GM18858 (cell line): ENCODE results near the gene FLYWCH1.
"Not testable (repeated sequence)": the region's sequence is repeated elsewhere in the genome, so short reads cannot be mapped to it uniquely, and the experiment has no call there.

ENCODE experiments used
- ATAC-seq: cut with Tn5 transposase; IDR thresholded peaks from one replicate; pipeline ENCODE4 v1.9.1; 2021; ENCODE audit not compliant: unreplicated experiment

The FLYWCH1 gene

GRCh38 chr16:2925951-2926649, 14.4 kb downstream of the FLYWCH1 start:
- ATAC-seq = no peak

DNA sequence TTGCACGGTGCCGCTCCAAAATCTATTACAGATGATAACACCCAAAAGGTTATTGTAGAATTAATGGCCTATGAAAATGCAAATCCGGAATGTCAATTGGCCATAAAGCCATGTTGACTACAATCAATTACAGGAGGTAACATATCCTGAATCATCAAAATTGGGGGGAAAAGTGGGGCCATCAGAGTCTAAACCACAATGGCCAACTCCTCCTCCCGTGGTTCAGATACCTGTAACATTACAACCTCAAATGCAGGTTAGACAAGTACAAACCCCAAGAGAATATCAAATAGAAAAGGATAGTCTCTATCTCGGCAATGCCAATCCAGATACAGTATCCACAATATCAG, 14.9 kb downstream of the FLYWCH1 start:
- ATAC-seq = no peak

DNA sequence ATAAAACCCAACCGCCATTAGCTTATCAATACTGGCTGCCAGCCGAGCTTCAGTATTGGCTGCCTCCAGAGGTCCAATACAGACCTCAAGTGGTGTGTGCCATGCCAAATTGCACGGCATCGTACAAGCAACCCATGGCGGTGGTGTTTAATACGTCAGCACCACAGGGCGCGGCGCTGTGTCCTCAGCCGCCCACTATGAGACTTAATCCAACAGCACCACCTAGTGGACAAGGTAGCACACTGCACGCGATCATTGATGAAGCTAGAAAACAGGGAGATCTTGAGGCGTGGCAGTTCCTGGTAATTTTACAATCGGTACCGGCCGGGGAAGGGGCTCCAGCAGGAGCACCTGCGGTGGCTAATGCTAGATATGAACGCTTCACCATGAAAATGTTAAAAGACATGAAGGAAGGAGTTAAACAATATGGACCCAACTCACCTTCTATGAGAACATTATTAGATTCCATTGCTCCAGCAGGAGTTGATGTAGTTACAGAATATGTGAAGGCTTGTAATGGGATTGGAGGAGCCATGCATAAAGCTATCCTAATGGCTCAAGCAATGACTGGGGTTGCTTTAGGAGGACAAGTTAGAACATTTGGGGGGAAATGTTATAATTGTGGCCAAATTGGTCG, 15.4 kb downstream of the FLYWCH1 start:
- no peak for ATAC-seq

- ATAC-seq = not testable (repeated sequence)
These were observed 16.4 kb downstream of the FLYWCH1 start for GRCh38 chr16:2928151-2928550.

DNA sequence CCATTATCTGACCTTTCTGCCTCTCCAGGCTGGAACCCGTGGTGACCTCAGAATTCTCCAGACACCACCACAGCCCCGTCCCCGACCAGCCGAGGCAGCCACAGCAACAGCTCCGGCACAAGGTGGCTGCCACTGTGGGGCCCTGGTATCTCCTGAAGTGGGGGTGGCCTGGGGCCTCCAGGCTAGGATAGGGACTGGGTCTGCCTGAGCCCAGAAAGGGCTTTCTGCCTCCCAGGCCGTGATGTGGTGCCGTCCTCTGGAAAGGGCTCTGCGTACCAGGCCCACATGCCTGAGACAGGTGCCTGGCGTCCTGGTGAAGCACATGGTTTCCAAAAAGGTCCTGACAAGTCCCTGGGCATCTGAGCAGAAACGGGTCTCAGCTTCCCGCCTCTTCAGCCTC, 17.1 kb downstream of the FLYWCH1 start:
- ATAC-seq = no peak

GRCh38 chr16:2929693-2930092, 18.0 kb downstream of the FLYWCH1 start:
- ATAC-seq = no peak

DNA sequence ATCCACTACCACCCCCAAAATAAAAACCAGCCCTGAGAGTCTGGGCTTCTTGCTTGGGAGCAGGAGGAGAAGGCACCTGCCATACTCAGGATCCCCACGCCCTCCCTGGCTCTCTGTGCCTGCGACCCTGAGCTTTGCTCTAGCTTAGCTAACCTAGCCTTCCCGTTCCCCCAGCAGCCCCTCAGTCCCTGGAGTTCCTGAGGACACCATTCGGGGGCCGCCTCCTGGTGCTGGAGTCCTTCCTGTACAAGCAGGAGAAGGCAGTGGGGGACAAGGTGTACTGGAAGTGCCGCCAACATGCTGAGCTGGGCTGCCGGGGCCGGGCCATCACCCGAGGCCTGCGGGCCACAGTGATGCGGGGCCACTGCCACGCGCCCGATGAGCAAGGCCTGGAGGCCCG, 18.5 kb downstream of the FLYWCH1 start:
- no peak for ATAC-seq

DNA sequence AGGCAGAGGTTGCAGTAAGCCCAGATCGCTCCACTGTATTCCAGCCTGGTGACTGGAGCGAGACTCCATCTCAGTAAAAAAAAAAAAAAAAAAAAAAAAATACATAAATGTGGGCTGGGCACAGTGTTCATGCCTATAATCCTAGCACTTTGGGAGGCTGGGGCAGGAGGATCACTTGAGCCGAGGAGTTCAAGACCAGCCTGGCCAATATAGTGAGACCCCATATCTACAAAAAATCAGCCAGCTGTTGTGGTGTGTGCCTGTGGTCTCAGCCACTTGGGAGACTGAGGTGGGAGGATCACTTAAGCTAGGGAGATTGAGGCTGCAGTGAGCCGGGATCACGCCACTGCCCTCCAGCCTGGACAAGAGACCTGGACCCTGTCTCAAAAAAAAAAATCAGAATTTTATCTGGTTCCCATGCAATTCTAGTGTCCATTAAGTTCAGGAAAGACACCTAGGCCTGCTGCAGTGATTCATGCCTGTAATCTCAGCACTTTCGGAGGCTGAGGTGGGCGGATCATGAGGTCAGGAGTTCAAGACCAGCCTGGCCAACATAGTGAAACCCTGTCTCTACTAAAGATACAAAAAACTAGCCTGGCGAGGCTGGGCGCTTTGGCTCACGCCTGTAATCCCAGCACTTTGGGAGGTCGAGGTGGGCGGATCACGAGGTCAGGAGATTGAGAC, 19.6 kb downstream of the FLYWCH1 start:
- ATAC-seq = not testable (repeated sequence)

GRCh38 chr16:2933136-2933535, 21.4 kb downstream of the FLYWCH1 start:
- ATAC-seq = no peak

DNA sequence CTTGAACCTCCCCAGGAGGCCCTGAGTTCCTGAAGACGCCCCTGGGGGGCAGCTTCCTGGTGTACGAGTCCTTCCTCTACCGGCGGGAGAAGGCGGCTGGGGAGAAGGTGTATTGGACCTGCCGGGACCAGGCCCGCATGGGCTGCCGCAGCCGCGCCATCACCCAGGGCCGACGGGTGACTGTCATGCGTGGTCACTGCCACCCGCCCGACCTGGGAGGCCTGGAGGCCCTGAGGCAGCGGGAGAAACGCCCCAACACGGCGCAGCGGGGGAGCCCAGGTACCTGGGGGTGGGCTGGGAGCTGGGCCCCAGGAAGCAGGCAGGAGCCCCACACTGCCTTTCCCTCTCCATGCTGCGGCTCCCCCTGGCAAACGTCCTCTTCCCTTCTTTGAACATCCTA, 22.0 kb downstream of the FLYWCH1 start:
- ATAC-seq = no peak

DNA sequence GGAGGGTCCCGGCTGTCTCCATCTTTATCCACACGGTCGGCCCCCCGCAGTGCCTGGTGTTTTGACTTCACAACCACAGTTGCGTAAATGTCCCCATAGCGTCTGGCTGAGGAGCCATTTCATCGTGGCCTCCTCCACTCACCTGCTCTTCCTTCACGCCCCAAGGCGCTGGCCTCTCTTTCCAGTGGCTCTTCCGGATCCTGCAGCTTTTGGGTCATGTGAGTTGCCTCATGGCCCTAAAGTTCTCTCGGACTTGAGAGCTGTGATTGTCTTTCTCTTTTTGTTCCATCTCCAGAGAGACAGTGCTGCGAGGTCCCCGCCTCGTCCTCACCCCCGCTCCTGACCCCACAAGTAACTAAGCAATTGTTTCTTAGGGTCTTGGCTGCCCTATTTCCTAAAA, 22.7 kb downstream of the FLYWCH1 start:
- ATAC-seq = no peak

GRCh38 chr16:2936436-2937011, 24.8 kb downstream of the FLYWCH1 start:
- no peak for ATAC-seq

DNA sequence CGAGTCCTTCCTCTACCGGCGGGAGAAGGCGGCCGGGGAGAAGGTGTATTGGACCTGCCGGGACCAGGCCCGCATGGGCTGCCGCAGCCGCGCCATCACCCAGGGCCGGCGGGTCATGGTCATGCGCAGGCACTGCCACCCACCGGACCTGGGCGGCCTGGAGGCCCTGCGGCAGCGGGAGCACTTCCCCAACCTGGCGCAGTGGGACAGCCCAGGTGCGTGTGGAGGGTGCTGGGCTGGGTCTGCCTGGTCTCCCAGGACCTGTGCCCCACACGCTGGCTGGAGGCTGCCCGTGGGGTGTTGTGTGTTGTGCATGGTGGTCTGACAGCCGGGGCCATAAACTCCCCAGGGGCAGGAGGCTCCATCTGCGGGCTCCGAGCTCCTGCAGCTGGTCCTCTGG, 25.4 kb downstream of the FLYWCH1 start:
- ATAC-seq = no peak

DNA sequence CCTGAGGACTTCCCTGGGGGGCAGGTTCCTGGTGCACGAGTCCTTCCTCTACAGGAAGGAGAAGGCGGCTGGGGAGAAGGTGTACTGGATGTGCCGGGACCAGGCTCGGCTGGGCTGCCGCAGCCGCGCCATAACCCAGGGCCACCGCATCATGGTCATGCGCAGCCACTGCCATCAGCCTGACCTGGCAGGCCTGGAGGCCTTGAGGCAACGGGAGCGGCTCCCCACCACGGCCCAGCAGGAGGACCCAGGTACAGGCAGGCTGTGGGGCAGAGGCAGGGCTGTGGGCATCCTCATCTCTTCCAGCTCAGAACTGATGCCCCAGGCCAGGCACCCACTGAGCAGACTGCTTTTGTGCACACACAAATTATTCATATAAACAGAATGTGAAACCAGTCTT, 26.5 kb downstream of the FLYWCH1 start:
- ATAC-seq = no peak

GRCh38 chr16:2939968-2940367, 28.2 kb downstream of the FLYWCH1 start:
- ATAC-seq = no peak

DNA sequence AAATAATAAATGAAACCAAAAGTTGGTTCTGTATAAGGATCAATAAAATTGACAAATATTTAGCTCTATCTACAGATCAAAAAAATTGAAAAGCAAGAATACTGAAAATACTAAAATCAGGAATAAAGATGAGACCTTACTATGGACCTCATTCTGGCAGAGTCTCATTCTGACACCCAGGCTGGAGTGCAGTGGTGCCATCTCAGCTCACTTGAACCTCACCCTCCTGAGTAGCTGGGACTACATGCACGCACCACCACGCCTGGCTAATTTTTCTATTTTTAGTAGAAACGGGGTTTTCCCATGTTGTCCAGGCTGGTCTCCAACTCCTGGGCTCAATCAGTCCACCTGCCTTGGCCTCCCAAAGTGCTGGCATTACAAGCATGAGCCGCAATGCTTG, 30.3 kb downstream of the FLYWCH1 start:
- ATAC-seq = no peak

DNA sequence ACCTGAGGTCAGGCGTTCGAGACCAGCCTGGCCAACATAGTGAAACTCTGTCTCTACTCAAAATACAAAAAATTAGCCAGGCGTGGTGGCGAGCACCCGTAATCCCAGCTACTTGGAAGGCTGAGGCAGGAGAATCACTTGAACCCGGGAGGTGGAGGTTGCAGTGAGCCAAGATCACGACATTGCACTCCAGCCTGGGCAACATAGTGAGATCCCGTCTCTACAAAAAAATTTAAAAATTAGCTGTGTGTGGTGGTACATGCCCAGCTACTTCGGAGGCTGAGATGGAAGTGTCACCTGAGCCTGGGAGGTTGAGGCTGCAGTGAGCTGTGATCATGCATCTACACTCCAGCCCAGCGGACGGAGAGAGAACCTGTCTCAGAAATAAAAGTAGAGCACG, 32.0 kb downstream of the FLYWCH1 start:
- ATAC-seq = not testable (repeated sequence)

DNA sequence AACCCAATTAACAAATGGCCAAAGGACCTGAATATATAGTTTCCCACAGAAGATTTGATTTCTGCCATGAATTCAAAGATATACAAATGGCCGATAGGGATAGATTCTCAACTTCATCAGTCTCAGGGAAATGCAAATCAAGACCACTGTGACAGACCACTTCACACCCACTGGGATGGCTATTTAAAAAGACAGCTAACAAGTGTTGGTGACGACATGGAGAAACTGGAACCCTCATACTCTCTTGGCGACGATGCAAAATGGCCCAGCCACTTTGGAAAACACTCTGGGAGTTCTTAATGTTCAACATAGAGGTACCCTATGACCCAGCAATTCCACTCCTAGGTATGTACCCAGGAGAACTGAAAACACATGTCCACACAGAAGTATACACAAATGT, 34.9 kb downstream of the FLYWCH1 start:
- ATAC-seq = no peak

DNA sequence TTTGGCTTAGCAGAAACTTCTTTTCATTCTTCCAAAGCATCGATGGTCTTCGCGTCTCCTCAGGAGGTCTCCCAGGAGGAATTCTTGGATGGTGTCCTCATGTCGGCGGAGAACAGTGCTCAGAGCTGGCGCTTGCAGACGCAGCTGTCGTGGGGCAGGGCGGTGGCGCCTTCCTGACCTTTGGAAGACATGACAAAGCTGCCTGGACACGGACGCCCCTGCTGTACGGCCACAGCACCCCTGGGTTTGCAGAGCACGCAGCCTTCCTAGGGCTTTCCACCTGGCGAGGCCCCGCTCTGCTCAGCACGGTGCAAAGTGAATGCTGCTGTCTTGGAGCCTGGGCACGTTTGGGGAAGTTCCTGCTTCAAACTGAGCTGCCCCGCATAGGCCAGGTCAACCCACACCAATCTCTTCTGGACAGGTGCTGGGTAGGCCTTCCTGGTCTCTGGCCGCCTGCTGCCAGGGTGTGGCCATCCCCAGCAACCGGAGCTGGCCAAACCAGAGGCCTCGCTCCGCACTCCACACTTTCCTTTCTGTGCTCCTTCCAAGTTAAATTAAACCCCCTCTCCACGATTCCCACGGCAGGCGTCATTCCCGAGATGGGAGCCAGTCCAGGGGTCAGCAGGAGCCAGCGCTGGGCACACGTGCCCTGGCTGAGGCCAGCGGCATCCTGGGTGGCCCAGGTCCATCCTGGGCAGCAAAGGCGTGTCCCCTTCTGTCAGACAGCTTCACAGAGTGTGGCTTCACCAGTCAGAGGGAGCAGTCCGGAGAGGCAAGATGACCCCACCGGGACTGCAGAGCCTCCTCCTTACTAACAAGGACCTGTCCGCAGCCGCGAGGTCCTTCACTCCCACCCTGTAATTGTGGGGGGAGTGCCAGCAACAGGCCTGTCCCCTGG, 37.3 kb downstream of the FLYWCH1 start:
- ATAC-seq = no peak

- ATAC-seq = no peak
These were observed 38.1 kb downstream of the FLYWCH1 start for GRCh38 chr16:2949705-2950352.

GRCh38 chr16:2950353-2950724, 38.6 kb downstream of the FLYWCH1 start:
- ATAC-seq = no peak
